HEK293 (cell line): ENCODE data around the gene MAP3K15.

Source experiments
- CTCF ChIP-seq: fragments of 450-650 bp; formaldehyde crosslinking; IDR thresholded peaks from 2 replicates; pipeline ENCODE4 v1.5.1; 2016; ENCODE audit warnings: missing biosample characterization, missing genetic modification characterization
- GLI2 ChIP-seq: fragments of 450-650 bp; formaldehyde crosslinking; IDR thresholded peaks from 2 replicates; pipeline ENCODE4; 2017; ENCODE audit warnings: missing biosample characterization, missing genetic modification characterization, low read depth, borderline replicate concordance
- KLF17 ChIP-seq: fragments of 450-650 bp; formaldehyde crosslinking; IDR thresholded peaks from 2 replicates; pipeline ENCODE4 v1.5.1; 2016; ENCODE audit warnings: missing biosample characterization, missing genetic modification characterization
- ZNF274 ChIP-seq, 2 experiments: fragments of 200-500 bp in 1 of 2; fragments of 450-650 bp in 1 of 2; sonication (Bioruptor generic) in 1 of 2; formaldehyde crosslinking in 1 of 2; IDR thresholded peaks; 2 replicates each; pipeline versions ENCODE4 v1.5.1 to v1.6.1; 2014 to 2016; ENCODE audit warnings: borderline replicate concordance in 1 of 2, inconsistent platforms in 1 of 2, low read length in 1 of 2, missing biosample characterization in 1 of 2, missing genetic modification characterization in 1 of 2
- ZNF768 ChIP-seq: fragments of 450-650 bp; formaldehyde crosslinking; IDR thresholded peaks from 2 replicates; pipeline ENCODE4 v1.5.1; 2018; ENCODE audit warnings: missing biosample characterization, mild to moderate bottlenecking, missing genetic modification characterization

GRCh38 chrX:19440713-19441112 lies 74.6 kb downstream of the MAP3K15 start:
- TF ChIP-seq CTCF, result no peak
- TF ChIP-seq ZNF768 (tag by site-specific recombination), result no peak
- TF ChIP-seq KLF17 (tag by site-specific recombination), result no peak
- TF ChIP-seq ZNF274 (IDR thresholded peaks at IDR 0.05; ENCODE audit: low read length), result no peak
- TF ChIP-seq ZNF274 (tag by site-specific recombination; IDR thresholded peaks at IDR 0.05; ENCODE audit: borderline replicate concordance), result no peak
- TF ChIP-seq GLI2 (tag by site-specific recombination), result no peak
